OCI-LY7 (cell line): ENCODE measurements around the gene TUB.

ENCODE experiments used
- CTCF ChIP-seq: fragments of 200-600 bp; sonication (generic); conservative IDR thresholded peaks from 2 replicates; pipeline ENCODE4 v1.5.1; 2014; ENCODE audit warnings: mild to moderate bottlenecking, antibody characterized with exemption, low read length, moderate library complexity, mixed read lengths
- EZH2phosphoT487 ChIP-seq: fragments of 200-600 bp; sonication (generic); IDR thresholded peaks from 2 replicates; pipeline ENCODE4 v1.6.1; 2018; ENCODE audit warnings: low read depth, borderline replicate concordance, mild to moderate bottlenecking, mixed run types, antibody characterized with exemption, low read length, moderate library complexity, mixed read lengths

DNA sequence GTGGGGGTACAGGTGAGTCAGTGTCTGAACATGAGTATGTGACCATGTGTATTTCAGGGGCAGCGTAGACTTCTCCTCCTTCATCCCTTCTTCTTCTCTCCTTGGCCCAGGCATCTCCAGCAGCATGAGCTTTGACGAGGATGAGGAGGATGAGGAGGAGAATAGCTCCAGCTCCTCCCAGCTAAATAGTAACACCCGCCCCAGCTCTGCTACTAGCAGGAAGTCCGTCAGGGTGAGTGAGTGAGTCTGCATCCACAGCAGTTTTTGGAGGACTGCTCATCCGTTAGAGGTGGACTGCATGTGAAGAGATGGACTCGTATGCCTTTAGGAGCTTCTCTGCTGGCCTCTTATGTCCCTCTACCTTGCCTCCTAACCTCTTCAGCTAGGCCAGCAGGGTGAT is 15.6 kb downstream of the TUB start:
- no peak for TF ChIP-seq CTCF
- no peak for TF ChIP-seq EZH2phosphoT487
